Fibroblast of the aortic adventitia (primary cell): ENCODE measurements around the gene TMEM151B. TPM values are rescaled to one million over a fixed set of nuclear protein-coding genes. Genes with fewer than 3 reads are reported as not detected.
"Not testable (repeated sequence)": the region's sequence is repeated elsewhere in the genome, so short reads cannot be mapped to it uniquely, and the experiment has no call there.

ENCODE experiments used
- DNase-seq: peaks from one replicate; pipeline ENCODE4 v3.0.0-alpha.2; 2010; ENCODE audit warnings: low read depth
- H3K4me3 ChIP-seq: 2 replicates; pipeline ENCODE4 v1.5.1; 2011; ENCODE audit warnings: low read depth, mild to moderate bottlenecking, control low read depth, low read length, moderate library complexity
- CTCF ChIP-seq: IDR thresholded peaks from 2 replicates; pipeline ENCODE4 v1.5.1; 2011; ENCODE audit warnings: mild to moderate bottlenecking, low read length, control low read depth, inconsistent platforms; ENCODE audit not compliant: insufficient read depth
- total RNA-seq: library from RNA; depleted of rRNA; stranded (reverse); fragments of >200 nt; gene quantifications from 2 replicates; pipeline ENCODE4 v1.2.3, GENCODE V29; 2012; ENCODE audit warnings: low replicate concordance

The TMEM151B gene
- total RNA-seq, 1 donor, result not detected

- DNase-seq, result no peak
- no peak for TF ChIP-seq CTCF
- H3K4me3 ChIP-seq, result no peak overlapping the region
Observed at GRCh38 chr6:44315516-44315915, 45.3 kb downstream of the TMEM151B start.

DNA sequence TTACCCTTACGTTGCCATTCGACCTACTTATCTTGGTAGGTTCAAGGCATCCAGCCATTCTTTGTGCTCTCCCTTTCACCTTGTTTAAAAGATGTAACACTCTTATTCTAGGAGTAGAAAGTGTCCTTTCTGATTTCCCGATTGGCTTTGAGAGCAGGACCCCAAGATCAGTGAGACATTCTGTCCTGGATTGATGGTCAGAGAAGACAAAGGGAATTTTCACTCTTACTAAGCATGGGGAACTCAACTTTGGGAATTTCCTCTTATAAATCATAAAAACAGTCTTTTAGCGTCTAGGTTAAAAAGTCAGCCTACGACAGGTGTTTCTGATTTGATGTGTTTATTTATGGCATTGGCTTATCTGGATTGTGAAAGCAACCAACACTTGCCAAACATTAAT is 45.7 kb downstream of the TMEM151B start:
- H3K4me3 ChIP-seq, result no peak overlapping the region
- TF ChIP-seq CTCF, result no peak
- DNase-seq, result no peak

DNA sequence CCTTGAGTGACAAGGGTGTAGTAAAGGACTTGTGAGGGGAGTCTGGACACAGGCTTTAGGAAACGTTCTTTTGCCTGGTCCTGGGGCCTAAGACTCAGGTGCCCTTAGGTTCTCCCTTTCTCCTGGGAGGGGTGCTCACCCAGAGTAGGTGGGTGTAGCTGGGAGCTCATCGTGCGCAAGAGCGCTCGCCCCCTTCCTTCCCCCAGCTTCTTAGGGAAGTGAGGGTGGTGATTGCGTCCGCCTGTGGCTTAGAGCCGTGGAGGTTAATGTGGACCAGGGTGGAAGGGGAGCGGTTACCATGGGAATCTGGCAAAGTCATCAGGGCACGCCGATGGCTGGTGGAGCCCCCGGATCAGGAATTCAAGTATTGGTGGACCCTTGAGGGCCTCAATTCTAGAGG is 46.2 kb downstream of the TMEM151B start:
- no peak for DNase-seq
- no peak overlapping the region for H3K4me3 ChIP-seq
- TF ChIP-seq CTCF, result no peak

DNA sequence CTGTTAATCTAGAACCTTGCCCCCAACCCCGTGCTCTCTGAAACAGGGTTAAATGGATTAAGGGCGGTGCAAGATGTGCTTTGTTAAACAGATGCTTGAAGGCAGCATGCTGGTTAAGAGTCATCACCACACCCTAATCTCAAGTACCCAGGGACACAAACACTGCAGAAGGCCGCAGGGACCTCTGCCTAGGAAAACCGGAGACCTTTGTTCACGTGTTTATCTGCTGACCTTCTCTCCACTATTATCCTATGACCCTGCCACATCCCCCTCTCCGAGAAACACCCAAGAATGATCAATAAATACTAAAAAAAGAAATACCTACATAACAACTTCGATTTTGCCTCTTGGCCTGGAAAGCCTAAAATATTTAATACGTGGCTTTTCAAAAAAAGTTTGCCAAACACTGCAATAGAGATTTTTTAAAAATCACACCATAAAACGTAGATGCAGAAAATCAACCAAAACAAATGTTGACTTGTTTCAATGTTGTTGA is 46.9 kb downstream of the TMEM151B start:
- H3K4me3 ChIP-seq, DNase-seq: not testable (repeated sequence)

DNA sequence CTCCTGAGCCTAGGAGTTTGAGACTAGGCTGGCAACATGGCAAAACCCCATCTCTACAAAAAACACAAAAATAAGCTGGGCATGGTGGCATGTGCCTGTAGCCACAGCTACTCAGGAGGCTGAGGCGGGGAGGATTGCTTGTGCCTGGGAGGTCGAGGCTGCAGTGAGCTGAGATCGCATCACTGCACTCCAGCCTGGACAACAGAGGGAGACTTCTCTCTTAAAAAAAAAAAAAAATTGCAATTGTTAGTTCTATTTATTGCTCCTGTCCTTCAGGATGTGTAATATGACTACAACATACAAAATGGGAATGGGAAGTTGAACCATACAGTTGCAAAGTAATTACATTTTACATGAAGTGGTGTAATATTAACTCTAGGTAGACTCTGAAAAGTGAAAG is 51.0 kb downstream of the TMEM151B start:
- no peak for TF ChIP-seq CTCF

GRCh38 chr6:44327096-44327495 is 56.8 kb downstream of the TMEM151B start:
- no peak for DNase-seq
- no peak overlapping the region for H3K4me3 ChIP-seq
- no peak for TF ChIP-seq CTCF

More for the DNA sequence above, 51.0 kb downstream of the TMEM151B start:
- DNase-seq, result no peak
- no peak overlapping the region for H3K4me3 ChIP-seq

DNA sequence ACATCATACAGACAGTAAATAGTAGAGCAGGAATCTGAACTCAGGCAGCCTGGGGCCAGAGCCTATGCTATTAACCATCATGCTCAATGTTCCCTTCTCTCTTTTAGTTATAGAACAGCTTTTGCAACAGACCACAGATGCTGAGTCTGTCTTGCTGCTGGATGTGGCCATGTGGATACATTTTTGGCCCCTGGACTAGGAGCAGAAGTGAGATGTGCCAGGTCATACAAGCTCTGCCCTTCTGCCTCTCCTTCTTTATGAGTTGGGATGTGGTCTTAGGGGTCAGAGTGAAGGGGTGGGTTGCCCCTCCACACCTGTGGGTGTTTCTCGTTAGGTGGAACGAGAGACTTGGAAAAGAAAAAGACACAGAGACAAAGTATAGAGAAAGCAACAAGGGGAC is 57.5 kb downstream of the TMEM151B start:
- TF ChIP-seq CTCF, result no peak
- H3K4me3 ChIP-seq, result no peak overlapping the region
- DNase-seq, result no peak

DNA sequence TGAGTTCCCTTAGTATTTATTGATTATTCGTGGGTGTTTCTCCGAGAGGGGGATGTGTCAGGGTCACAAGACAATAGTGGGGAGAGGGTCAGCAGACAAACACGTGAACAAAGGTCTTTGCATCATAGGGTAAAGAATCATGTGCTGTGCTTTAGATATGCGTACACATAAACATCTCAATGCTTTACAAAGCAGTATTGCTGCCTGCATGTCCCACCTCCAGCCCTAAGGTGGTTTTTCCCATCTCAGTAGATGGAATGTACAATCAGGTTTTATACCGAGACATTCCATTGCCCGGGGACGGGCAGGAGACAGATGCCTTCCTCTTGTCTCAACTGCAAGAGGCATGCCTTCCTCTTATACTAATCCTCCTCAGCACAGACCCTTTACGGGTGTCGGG is 58.0 kb downstream of the TMEM151B start:
- DNase-seq, H3K4me3 ChIP-seq: not testable (repeated sequence)
